IMR-90 (cell line): ENCODE results near the gene SH3BP4.

ENCODE experiments used
- BHLHE40 ChIP-seq: fragments of 150-350 bp; IDR thresholded peaks from 2 replicates; pipeline ENCODE4 v1.6.1; 2016; ENCODE audit warnings: mild to moderate bottlenecking, low read depth, low read length
- CEBPB ChIP-seq: IDR thresholded peaks from 2 replicates; pipeline ENCODE4 v1.6.1; 2012; ENCODE audit warnings: low read depth, low read length, improper control_type of control experiment
- MAFK ChIP-seq: IDR thresholded peaks from 2 replicates; pipeline ENCODE4 v1.6.1; 2012; ENCODE audit warnings: low read depth, low read length, improper control_type of control experiment
- MAZ ChIP-seq: IDR thresholded peaks from 2 replicates; pipeline ENCODE4 v1.6.1; 2012; ENCODE audit warnings: low read depth, mild to moderate bottlenecking, low read length, improper control_type of control experiment, moderate library complexity, borderline replicate concordance
- MXI1 ChIP-seq: IDR thresholded peaks from 2 replicates; pipeline ENCODE4 v1.6.1; 2012; ENCODE audit warnings: low read depth, mild to moderate bottlenecking, low read length, moderate library complexity, borderline replicate concordance
- POLR2A ChIP-seq: IDR thresholded peaks from 2 replicates; pipeline ENCODE4 v1.6.1; 2012; ENCODE audit warnings: mild to moderate bottlenecking, low read depth, low read length
- RAD21 ChIP-seq: IDR thresholded peaks from 2 replicates; pipeline ENCODE4 v1.6.1; 2012; ENCODE audit warnings: low read length, improper control_type of control experiment
- RFX5 ChIP-seq: IDR thresholded peaks from 2 replicates; pipeline ENCODE4 v1.8.0; 2012; ENCODE audit warnings: low read depth, mild to moderate bottlenecking, low read length, moderate library complexity
- SMC3 ChIP-seq: fragments of 150-350 bp; IDR thresholded peaks from 2 replicates; pipeline ENCODE4 v1.6.1; 2016; ENCODE audit warnings: low read depth, mild to moderate bottlenecking, antibody characterized with exemption, low read length, moderate library complexity
- TF ChIP-seq, protein P1 (sequence below): conservative IDR thresholded peaks from 2 replicates; pipeline ENCODE4 v1.5.1; 2012; ENCODE audit warnings: mild to moderate bottlenecking, low read depth, low read length, improper control_type of control experiment
- TF ChIP-seq, protein P2 (sequence below): fragments of 150-350 bp; IDR thresholded peaks from 2 replicates; pipeline ENCODE4 v1.6.1; 2017; ENCODE audit warnings: mild to moderate bottlenecking, antibody characterized with exemption, low read length, low read depth
- TF ChIP-seq, protein P3 (sequence below): fragments of 150-350 bp; IDR thresholded peaks from 2 replicates; pipeline ENCODE4 v1.6.1; 2016; ENCODE audit warnings: low read depth, mild to moderate bottlenecking, low read length, moderate library complexity, borderline replicate concordance

DNA sequence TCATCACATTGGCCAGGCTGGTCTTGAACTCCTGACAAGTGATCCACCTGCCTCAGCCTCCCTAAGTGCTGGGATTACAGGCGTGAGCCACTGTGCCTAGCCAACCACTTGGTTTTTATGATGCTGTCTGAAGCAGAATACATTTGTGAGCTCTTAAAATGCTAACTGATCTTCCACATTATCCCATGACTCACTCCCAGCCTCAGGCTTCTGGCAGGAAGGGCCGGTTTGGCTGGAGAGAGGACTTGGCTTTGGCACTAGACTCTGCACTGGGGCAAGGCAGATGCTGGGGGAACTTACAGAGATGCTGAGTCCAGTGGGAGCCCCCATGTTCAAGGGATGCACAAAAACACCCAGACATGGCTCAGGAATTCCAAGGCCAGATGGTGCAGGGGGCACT, 40.5 kb upstream of the SH3BP4 start:
- TF ChIP-seq, protein P1, sequence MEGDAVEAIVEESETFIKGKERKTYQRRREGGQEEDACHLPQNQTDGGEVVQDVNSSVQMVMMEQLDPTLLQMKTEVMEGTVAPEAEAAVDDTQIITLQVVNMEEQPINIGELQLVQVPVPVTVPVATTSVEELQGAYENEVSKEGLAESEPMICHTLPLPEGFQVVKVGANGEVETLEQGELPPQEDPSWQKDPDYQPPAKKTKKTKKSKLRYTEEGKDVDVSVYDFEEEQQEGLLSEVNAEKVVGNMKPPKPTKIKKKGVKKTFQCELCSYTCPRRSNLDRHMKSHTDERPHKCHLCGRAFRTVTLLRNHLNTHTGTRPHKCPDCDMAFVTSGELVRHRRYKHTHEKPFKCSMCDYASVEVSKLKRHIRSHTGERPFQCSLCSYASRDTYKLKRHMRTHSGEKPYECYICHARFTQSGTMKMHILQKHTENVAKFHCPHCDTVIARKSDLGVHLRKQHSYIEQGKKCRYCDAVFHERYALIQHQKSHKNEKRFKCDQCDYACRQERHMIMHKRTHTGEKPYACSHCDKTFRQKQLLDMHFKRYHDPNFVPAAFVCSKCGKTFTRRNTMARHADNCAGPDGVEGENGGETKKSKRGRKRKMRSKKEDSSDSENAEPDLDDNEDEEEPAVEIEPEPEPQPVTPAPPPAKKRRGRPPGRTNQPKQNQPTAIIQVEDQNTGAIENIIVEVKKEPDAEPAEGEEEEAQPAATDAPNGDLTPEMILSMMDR, result no peak
- TF ChIP-seq POLR2A (no peak), SMC3 (no peak), BHLHE40 (no peak), RFX5 (no peak), CEBPB (no peak), MAFK (no peak), MXI1 (no peak), RAD21 (no peak), MAZ (no peak)
- TF ChIP-seq, protein P2, sequence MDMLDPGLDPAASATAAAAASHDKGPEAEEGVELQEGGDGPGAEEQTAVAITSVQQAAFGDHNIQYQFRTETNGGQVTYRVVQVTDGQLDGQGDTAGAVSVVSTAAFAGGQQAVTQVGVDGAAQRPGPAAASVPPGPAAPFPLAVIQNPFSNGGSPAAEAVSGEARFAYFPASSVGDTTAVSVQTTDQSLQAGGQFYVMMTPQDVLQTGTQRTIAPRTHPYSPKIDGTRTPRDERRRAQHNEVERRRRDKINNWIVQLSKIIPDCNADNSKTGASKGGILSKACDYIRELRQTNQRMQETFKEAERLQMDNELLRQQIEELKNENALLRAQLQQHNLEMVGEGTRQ, result no peak
- TF ChIP-seq, protein P3, sequence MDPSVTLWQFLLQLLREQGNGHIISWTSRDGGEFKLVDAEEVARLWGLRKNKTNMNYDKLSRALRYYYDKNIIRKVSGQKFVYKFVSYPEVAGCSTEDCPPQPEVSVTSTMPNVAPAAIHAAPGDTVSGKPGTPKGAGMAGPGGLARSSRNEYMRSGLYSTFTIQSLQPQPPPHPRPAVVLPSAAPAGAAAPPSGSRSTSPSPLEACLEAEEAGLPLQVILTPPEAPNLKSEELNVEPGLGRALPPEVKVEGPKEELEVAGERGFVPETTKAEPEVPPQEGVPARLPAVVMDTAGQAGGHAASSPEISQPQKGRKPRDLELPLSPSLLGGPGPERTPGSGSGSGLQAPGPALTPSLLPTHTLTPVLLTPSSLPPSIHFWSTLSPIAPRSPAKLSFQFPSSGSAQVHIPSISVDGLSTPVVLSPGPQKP, result no peak
